HG03521 (cell line): ENCODE data around the gene SNED1.

Source experiments
- ATAC-seq: cut with Tn5 transposase; IDR thresholded peaks from one replicate; pipeline ENCODE4 v1.9.1; 2021; ENCODE audit warnings: mild to moderate bottlenecking, moderate library complexity; ENCODE audit not compliant: unreplicated experiment

SNED1 gene

GRCh38 chr2:241141214-241141770 lies 142.9 kb downstream of the SNED1 start:
- ATAC-seq, result no peak

DNA sequence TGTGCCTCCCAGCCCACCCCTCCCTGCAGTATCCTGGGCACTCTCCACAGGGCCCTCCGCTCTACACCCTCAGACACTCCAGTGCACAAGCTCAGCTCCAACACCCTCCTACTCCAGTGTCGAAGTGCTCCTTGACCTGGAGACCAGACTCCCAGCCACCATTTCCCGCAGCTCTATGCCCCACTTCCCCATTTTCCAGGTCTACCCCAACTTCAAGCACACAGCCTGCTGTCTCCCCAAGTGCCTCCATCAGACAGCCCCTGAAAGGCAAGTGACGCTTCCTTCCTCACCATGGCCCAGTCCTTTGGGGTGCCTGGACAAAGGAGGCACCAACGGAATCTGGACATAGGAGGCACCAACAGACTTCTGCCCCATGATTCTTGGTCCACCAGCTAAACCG lies 143.6 kb downstream of the SNED1 start:
- no peak for ATAC-seq

DNA sequence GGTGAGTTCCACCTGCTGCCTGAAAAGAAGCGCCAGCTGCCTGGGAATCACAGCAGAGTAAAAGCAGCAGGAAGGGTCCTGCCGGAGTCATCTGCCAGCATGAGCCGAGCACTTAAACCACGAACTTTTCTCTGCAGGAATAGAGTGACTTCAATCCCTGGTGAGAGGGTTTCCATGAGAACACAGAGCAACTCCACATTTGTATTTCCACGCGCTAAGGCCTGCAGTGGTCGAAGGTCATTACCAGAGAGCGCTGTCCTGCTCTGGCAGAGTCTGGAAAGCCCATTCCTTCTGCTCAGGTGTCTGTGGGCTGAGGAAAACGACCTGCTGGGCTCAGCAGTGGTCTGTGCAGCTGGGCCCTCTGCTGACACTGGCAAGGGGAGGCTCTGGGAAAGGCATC lies 144.2 kb downstream of the SNED1 start:
- no peak for ATAC-seq
